OCI-LY1 (cell line): ENCODE results near the gene ARL5C.

Experiments
- H2AFZ ChIP-seq: fragments of 200-600 bp; sonication (generic), shearing (Covaris generic); 2 replicates; pipeline ENCODE4 v1.6.0; 2014; ENCODE audit warnings: antibody characterized with exemption, mild to moderate bottlenecking, low read length
- H3F3A ChIP-seq: fragments of 200-600 bp; sonication (generic), shearing (Covaris generic); 2 replicates; pipeline ENCODE4 v1.6.0; 2014; ENCODE audit warnings: mild to moderate bottlenecking, antibody characterized with exemption, low read length, moderate library complexity; ENCODE audit not compliant: insufficient read depth
- H3K27ac ChIP-seq: fragments of 200-600 bp; sonication (generic); 2 replicates; pipeline ENCODE4 v1.5.1; 2014; ENCODE audit warnings: low read length, mixed run types, mild to moderate bottlenecking, low read depth; ENCODE audit not compliant: poor library complexity, severe bottlenecking
- H3K27me3 ChIP-seq: fragments of 200-600 bp; sonication (generic); 2 replicates; pipeline ENCODE4 v1.6.0; 2014; ENCODE audit warnings: antibody characterized with exemption, mild to moderate bottlenecking, low read length, moderate library complexity; ENCODE audit not compliant: insufficient read depth
- H3K36me3 ChIP-seq: fragments of 200-600 bp; sonication (generic); 2 replicates; pipeline ENCODE4 v1.6.1; 2014; ENCODE audit warnings: mild to moderate bottlenecking, antibody characterized with exemption, low read length, moderate library complexity, mixed read lengths; ENCODE audit not compliant: insufficient read depth
- H3K4me1 ChIP-seq: fragments of 200-600 bp; sonication (generic); 2 replicates; pipeline ENCODE4 v1.5.1; 2014; ENCODE audit warnings: mild to moderate bottlenecking, low read length, moderate library complexity; ENCODE audit not compliant: insufficient read depth, severe bottlenecking
- H3K4me2 ChIP-seq: fragments of 200-600 bp; sonication (generic), shearing (Covaris generic); 2 replicates; pipeline ENCODE4 v1.6.1; 2014; ENCODE audit warnings: low read length
- H3K4me3 ChIP-seq: fragments of 200-600 bp; sonication (generic); 2 replicates; pipeline ENCODE4 v1.5.1; 2014; ENCODE audit warnings: low read length, low read depth, mild to moderate bottlenecking, mixed read lengths; ENCODE audit not compliant: poor library complexity, severe bottlenecking
- H3K79me2 ChIP-seq: fragments of 200-600 bp; shearing (Covaris generic); 2 replicates; pipeline ENCODE4 v1.6.1; 2016; ENCODE audit warnings: mixed run types, low read length, mixed read lengths; ENCODE audit not compliant: insufficient read depth
- H3K9ac ChIP-seq: fragments of 200-600 bp; sonication (generic), shearing (Covaris generic); 2 replicates; pipeline ENCODE4 v1.6.1; 2014; ENCODE audit warnings: mild to moderate bottlenecking, low read length, mixed read lengths
- H3K9me2 ChIP-seq: fragments of 200-600 bp; sonication (generic), shearing (Covaris generic); 2 replicates; pipeline ENCODE4 v1.6.1; 2014; ENCODE audit warnings: low read depth, mild to moderate bottlenecking, low read length, mixed read lengths
- H3K9me3 ChIP-seq: fragments of 200-600 bp; shearing (Covaris generic); 2 replicates; pipeline ENCODE4 v1.6.1; 2014; ENCODE audit warnings: low read length, mixed read lengths
- H4K20me1 ChIP-seq: fragments of 200-600 bp; sonication (generic), shearing (Covaris generic); 2 replicates; pipeline ENCODE4 v1.6.0; 2016; ENCODE audit warnings: mild to moderate bottlenecking, low read length; ENCODE audit not compliant: insufficient read depth
- CTCF ChIP-seq: fragments of 200-600 bp; sonication (generic), shearing (Covaris generic); IDR thresholded peaks from 2 replicates; pipeline ENCODE4 v1.5.1; 2017; ENCODE audit warnings: mild to moderate bottlenecking, antibody characterized with exemption, low read length, moderate library complexity, mixed read lengths
- EZH2 ChIP-seq: fragments of 200-600 bp; sonication (generic), shearing (Covaris generic); IDR thresholded peaks from 2 replicates; pipeline ENCODE4 v1.8.0; 2017; ENCODE audit warnings: borderline replicate concordance, mixed run types, mild to moderate bottlenecking, antibody characterized with exemption, low read length, moderate library complexity, mixed read lengths

The ARL5C gene

GRCh38 chr17:39208893-39209292, 42.9 kb upstream of the ARL5C start:
- no peak overlapping the region for H3K4me3 ChIP-seq
- no peak overlapping the region for H2AFZ ChIP-seq

GRCh38 chr17:39208136-39208535, 42.2 kb upstream of the ARL5C start:
- H3K79me2 ChIP-seq, result no peaks in the 10 kb centered on the region
- peak overlapping the region; percentile 35; the same call in 1 of the 2 replicates for H3K9ac ChIP-seq
- H3K27me3 ChIP-seq, result peaks cover 12% of the 10 kb centered on the region
- H3K9me3 ChIP-seq, result no peaks in the 10 kb centered on the region
- peak overlapping the region; percentile 4 for H3K4me3 ChIP-seq
- H3F3A ChIP-seq, result peaks cover 17% of the 10 kb centered on the region
- H3K36me3 ChIP-seq, result peaks cover 22% of the 10 kb centered on the region
- H3K9me2 ChIP-seq, result no peaks in the 10 kb centered on the region
- peaks cover 33% of the 10 kb centered on the region for H3K4me1 ChIP-seq
- no peak overlapping the region for H2AFZ ChIP-seq
- no peaks in the 10 kb centered on the region for H4K20me1 ChIP-seq
- TF ChIP-seq CTCF (no peak), EZH2 (no peak)
- H3K4me2 ChIP-seq, result peak overlapping the region; percentile 37
- H3K27ac ChIP-seq, result peak overlapping the region; percentile 71

More at GRCh38 chr17:39208893-39209292, 42.9 kb upstream of the ARL5C start:
- Histone ChIP-seq H3K79me2 (no peaks in the 10 kb centered on the region), H3K4me2 (peak overlapping the region; percentile 53), H3F3A (peaks cover 12% of the 10 kb centered on the region), H3K9me3 (no peaks in the 10 kb centered on the region), H3K36me3 (peaks cover 14% of the 10 kb centered on the region), H3K9ac (peak overlapping the region; percentile 35; the same call in 1 of the 2 replicates), H3K9me2 (no peaks in the 10 kb centered on the region), H4K20me1 (no peaks in the 10 kb centered on the region), H3K27ac (peak overlapping the region; percentile 71), H3K4me1 (peaks cover 33% of the 10 kb centered on the region), H3K27me3 (peaks cover 12% of the 10 kb centered on the region)
- TF ChIP-seq CTCF (no peak; the same call in 1 of the 2 replicates), EZH2 (no peak)

GRCh38 chr17:39205112-39205526, 39.2 kb upstream of the ARL5C start:
- peaks cover 55% of the 10 kb centered on the region for H3K4me1 ChIP-seq

More at GRCh38 chr17:39205112-39205526, 39.2 kb upstream of the ARL5C start:
- Histone ChIP-seq H3K9ac (no peak overlapping the region), H3K4me2 (no peak overlapping the region), H3F3A (peaks cover 23% of the 10 kb centered on the region), H3K4me3 (no peak overlapping the region), H3K27ac (peak overlapping the region; percentile 35), H4K20me1 (no peaks in the 10 kb centered on the region), H2AFZ (no peak overlapping the region), H3K9me2 (no peaks in the 10 kb centered on the region), H3K36me3 (peaks cover 49% of the 10 kb centered on the region), H3K79me2 (peaks cover 12% of the 10 kb centered on the region), H3K9me3 (no peaks in the 10 kb centered on the region), H3K27me3 (0 out of 2 replicates have a peak, but pooled peaks cover 2% of the 10 kb centered on the region)
- TF ChIP-seq EZH2 (no peak), CTCF (no peak)
